Measurements from ENCODE around the gene IRS2. TPM values are rescaled to one million over a fixed set of nuclear protein-coding genes. Genes with fewer than 3 reads are reported as not detected.

Gene IRS2
- total and polyA plus RNA-seq, 2 experiments from 2014 or later: 3.0 to 12.6 TPM

DNA sequence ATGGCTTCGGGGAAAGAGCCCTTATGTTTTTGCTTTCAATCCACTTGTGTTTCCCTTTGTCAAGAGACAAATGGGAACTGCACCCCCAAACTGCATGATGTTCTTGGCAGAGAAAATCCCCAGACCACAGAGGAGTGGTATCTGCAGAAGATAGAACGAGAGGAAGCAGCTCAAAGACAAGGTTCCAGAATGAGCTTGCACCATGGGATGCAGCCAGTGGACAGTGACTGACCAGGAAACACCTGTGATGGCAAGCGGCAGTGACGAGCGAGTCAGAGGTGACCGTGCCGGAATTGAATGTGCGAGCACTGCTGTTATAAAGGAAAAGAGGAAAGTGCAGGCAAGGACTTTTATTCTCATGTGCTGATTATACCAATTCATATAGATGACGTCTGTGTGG lies 46.3 kb downstream of the IRS2 start:
- Histone ChIP-seq H3K36me3 (no peaks in the 10 kb centered on the region), H3K4me3 (no peak overlapping the region), H3K27ac (no peak overlapping the region), H3K9me3 (ENCODE audit: low read depth) (no peaks in the 10 kb centered on the region), H3K27me3 (no peaks in the 10 kb centered on the region), H3K4me1 (ENCODE audit: low read depth) (peaks cover 21% of the 10 kb centered on the region)
- no peak for TF ChIP-seq CTCF (IDR thresholded peaks at IDR 0.05; ENCODE audit: low read depth, low read length)
- DNase-seq (ENCODE audit: low read depth in 1 of 2, low spot score in 1 of 2): no peak

DNA sequence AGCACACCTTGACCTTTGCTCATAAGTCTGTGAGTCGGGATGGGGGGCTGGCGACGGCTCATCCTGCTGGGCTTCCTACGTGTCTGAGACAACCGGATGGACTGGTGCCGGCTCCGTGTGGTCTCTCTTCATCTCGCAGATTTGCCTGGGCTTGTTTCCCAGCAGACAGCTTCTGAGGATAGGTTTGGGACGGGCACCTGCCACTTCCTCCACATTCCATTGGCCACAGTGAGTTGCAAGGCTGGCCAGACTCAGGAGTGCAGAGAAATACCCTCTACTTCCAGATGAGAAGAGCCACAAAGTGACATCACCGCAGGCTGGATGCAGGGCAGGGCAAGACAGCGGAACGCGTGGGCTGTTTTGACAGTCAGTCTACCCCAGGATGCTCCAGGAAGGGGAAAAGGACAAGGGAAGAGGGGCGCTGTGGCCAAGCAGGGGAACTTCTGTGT lies 48.1 kb downstream of the IRS2 start:
- TF ChIP-seq CTCF (IDR thresholded peaks at IDR 0.05; ENCODE audit: low read depth, low read length): no peak
- Histone ChIP-seq H3K27me3 (no peaks in the 10 kb centered on the region), H3K27ac (no peak overlapping the region), H3K4me1 (ENCODE audit: low read depth) (peaks cover 16% of the 10 kb centered on the region), H3K4me3 (no peak overlapping the region), H3K9me3 (ENCODE audit: low read depth) (no peaks in the 10 kb centered on the region), H3K36me3 (no peaks in the 10 kb centered on the region)
- DNase-seq (ENCODE audit: low read depth in 1 of 2, low spot score in 1 of 2): no peak

DNA sequence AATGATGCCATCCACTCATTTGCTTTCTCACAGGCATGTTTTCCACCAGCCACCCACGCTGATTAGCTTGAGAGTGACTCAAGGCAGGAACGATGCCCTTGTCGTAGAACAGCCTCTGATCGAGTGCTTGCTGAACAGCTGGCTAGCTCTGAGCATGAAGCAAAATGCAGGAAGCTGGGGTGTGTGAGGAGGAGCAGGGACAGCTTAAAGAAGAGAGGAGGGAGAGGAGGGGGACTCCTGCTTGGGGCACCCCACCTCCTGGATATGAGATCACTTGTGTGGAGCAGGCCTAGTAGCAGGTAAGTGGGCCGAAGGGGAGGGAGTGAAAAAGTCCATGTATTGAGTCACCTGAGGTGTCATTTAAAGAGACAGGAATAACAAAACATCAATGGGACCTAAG lies 48.8 kb downstream of the IRS2 start:
- Histone ChIP-seq H3K27me3 (no peaks in the 10 kb centered on the region), H3K9me3 (ENCODE audit: low read depth) (no peaks in the 10 kb centered on the region), H3K36me3 (no peaks in the 10 kb centered on the region), H3K4me1 (ENCODE audit: low read depth) (peaks cover 16% of the 10 kb centered on the region), H3K4me3 (no peak overlapping the region), H3K27ac (peak overlapping the region; percentile 85)
- TF ChIP-seq CTCF (IDR thresholded peaks at IDR 0.05; ENCODE audit: low read depth, low read length): no peak
- DNase-seq (ENCODE audit: low read depth in 1 of 2, low spot score in 1 of 2): peak; percentile 25 to 74

DNA sequence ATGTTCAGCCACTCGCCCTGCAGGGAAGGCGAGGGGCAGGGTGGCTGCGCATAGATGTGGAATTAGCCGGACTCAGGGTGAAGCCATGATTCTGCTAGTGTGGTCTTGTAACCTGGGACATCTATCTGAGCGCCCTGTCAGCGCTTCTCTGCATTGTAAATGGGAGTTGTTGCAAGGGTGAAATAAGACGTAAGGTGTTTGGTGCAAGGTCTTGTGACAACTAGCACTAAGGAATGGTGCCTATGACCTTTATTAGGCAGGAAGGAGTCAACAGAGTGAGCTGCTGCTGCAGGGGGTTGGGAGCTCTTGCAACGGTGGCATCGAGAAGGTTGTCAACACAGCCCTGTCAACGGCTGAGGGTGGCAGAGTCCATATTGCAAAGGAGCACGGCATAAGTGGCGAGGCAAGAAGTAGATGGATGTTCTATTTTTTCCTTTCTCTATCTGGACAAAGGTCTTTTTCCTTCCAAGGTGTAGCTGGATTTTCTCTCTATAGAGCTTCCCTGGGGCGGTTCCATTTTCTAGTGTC lies 49.3 kb downstream of the IRS2 start:
- Histone ChIP-seq H3K27ac (peak overlapping the region; percentile 85), H3K9me3 (ENCODE audit: low read depth) (no peaks in the 10 kb centered on the region), H3K27me3 (no peaks in the 10 kb centered on the region), H3K36me3 (no peaks in the 10 kb centered on the region), H3K4me1 (ENCODE audit: low read depth) (peaks cover 16% of the 10 kb centered on the region), H3K4me3 (no peak overlapping the region)
- no peak for TF ChIP-seq CTCF (IDR thresholded peaks at IDR 0.05; ENCODE audit: low read depth, low read length)
- DNase-seq (ENCODE audit: low read depth in 1 of 2, low spot score in 1 of 2): peak in 1 of 2 donors; percentile 81

DNA sequence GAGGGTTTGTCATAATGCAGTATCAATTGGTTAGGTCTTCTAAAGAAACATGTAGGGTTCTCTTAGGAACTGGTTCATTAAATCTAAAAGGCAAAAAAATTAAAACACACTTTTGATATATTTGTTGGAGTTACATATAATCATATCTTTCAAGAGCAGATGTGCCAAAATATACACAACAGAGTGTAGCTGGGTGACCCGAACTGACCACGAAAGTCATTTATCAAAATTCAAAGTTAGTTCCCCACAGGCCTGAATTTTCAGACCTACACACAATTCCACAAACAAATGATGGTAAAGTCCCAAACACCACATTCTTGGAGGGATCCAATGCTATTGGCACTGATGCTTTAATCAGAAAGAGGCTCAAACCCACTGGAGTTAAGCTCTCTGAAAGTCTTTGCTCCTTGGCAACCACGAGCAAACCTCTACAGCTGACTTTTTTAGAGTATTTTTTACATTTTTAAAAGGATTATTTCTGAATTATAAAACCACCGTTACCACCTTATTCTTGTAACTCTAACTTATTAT lies 50.9 kb downstream of the IRS2 start:
- TF ChIP-seq CTCF (IDR thresholded peaks at IDR 0.05; ENCODE audit: low read depth, low read length): no peak

More for the DNA sequence above, 50.9 kb downstream of the IRS2 start:
- Histone ChIP-seq H3K27me3 (no peaks in the 10 kb centered on the region), H3K9me3 (ENCODE audit: low read depth) (no peaks in the 10 kb centered on the region), H3K36me3 (no peaks in the 10 kb centered on the region), H3K27ac (no peak overlapping the region), H3K4me1 (ENCODE audit: low read depth) (peaks cover 16% of the 10 kb centered on the region), H3K4me3 (no peak overlapping the region)
- DNase-seq (ENCODE audit: low read depth in 1 of 2, low spot score in 1 of 2): no peak

Measured in cardiac muscle cell (in vitro differentiated cells and primary cell).